Osteoblast (primary cell): Measurements from ENCODE around the gene STK32B. TPM values are rescaled to one million over a fixed set of nuclear protein-coding genes. Genes with fewer than 3 reads are reported as not detected.

Source experiments
- DNase-seq: peaks from one replicate; pipeline ENCODE4 v3.0.0; 2011; ENCODE audit warnings: low spot score, mixed read lengths; ENCODE audit not compliant: insufficient read length; ENCODE audit errors: missing footprints
- H2AFZ ChIP-seq: 2 replicates; pipeline ENCODE4 v1.6.0; 2011; ENCODE audit warnings: mild to moderate bottlenecking, low read length
- H3K27ac ChIP-seq: 2 replicates; pipeline ENCODE4 v1.5.1; 2011; ENCODE audit warnings: mild to moderate bottlenecking, low read depth, low read length, moderate library complexity
- H3K27me3 ChIP-seq: 2 replicates; pipeline ENCODE4 v1.6.0; 2012; ENCODE audit warnings: mild to moderate bottlenecking, control low read depth, inconsistent platforms, low read length, moderate library complexity; ENCODE audit not compliant: insufficient read depth
- H3K36me3 ChIP-seq: 2 replicates; pipeline ENCODE4 v1.5.1; 2011; ENCODE audit warnings: mild to moderate bottlenecking, low read length, control low read depth, moderate library complexity; ENCODE audit not compliant: insufficient read depth
- H3K4me1 ChIP-seq: 2 replicates; pipeline ENCODE4 v1.5.1; 2011; ENCODE audit warnings: mild to moderate bottlenecking, low read length, control low read depth, moderate library complexity; ENCODE audit not compliant: insufficient read depth
- H3K4me2 ChIP-seq: 2 replicates; pipeline ENCODE4 v1.6.0; 2011; ENCODE audit warnings: mild to moderate bottlenecking, low read length; ENCODE audit not compliant: insufficient read depth
- H3K4me3 ChIP-seq: fragments of 200-600 bp; sonication (generic); 3 replicates; pipeline ENCODE4 v1.5.1; 2012; ENCODE audit warnings: mild to moderate bottlenecking, low read length, inconsistent platforms; ENCODE audit not compliant: insufficient read depth
- H3K79me2 ChIP-seq: 2 replicates; pipeline ENCODE4 v1.6.0; 2012; ENCODE audit warnings: mild to moderate bottlenecking, low read length, control low read depth, inconsistent platforms; ENCODE audit not compliant: insufficient read depth
- H3K9me3 ChIP-seq: 2 replicates; pipeline ENCODE4 v1.5.1; 2011; ENCODE audit warnings: low read depth, low read length, control low read depth
- H4K20me1 ChIP-seq: 2 replicates; pipeline ENCODE4 v1.6.0; 2012; ENCODE audit warnings: mild to moderate bottlenecking, low read length, control low read depth; ENCODE audit not compliant: insufficient read depth
- CTCF ChIP-seq: IDR thresholded peaks from 2 replicates; pipeline ENCODE4 v1.5.1; 2011; ENCODE audit warnings: mild to moderate bottlenecking, low read depth, low read length, moderate library complexity; ENCODE audit errors: extremely low read depth
- total RNA-seq: library from RNA; depleted of rRNA; stranded (reverse); fragments of >200 nt; gene quantifications from 2 replicates; pipeline ENCODE4 v1.2.3, GENCODE V29; 2012

The STK32B gene
- total RNA-seq, 1 donor, result 1.1 TPM

GRCh38 chr4:5524446-5525299, 473.4 kb downstream of the STK32B start:
- Histone ChIP-seq H2AFZ (no peak overlapping the region), H3K4me3 (no peak overlapping the region), H3K36me3 (no peaks in the 10 kb centered on the region), H3K9me3 (no peaks in the 10 kb centered on the region), H4K20me1 (no peaks in the 10 kb centered on the region), H3K27ac (peak overlapping the region; percentile 42), H3K79me2 (no peaks in the 10 kb centered on the region), H3K4me2 (peak overlapping the region; percentile 44), H3K4me1 (peaks cover 12% of the 10 kb centered on the region), H3K27me3 (no peaks in the 10 kb centered on the region)
- no peak for DNase-seq
- TF ChIP-seq CTCF, result no peak

DNA sequence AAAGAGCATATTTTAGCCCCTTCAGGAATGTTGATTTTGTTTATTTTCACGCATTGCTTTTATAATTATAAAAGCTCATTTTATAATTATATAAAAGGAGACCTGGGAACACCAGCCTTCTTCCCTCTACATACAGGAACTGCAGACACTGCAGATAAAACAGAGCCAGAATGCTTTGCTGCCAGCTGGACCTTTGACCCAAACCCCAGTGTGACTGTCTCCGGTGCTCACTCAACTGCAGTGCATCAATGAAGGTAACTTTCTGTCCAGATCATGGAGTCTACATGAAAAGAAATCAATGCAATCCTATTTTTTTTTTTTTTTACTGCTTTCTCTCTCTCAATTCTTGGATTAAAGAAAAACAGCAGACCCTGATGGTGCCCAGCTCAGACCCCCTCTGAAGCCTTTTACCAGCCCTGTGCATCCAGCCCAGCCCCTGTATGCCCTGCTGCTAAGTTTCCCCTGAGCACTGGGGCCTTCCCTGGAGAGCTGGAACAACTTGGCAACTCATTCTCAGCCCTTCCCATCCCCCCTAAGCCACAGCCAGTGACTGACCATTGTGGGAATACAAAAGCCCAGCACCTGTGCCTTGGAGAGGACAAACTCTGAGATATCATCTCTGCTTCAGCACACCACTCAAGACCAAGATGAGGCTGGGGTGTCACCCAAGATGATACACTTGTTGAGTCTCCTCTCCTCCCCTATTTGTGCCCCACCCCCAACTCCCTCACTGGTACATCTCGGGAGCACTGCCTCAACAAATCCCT, 475.0 kb downstream of the STK32B start:
- Histone ChIP-seq H3K27ac (no peak overlapping the region), H3K36me3 (peaks cover 3% of the 10 kb centered on the region), H4K20me1 (no peaks in the 10 kb centered on the region), H3K9me3 (no peaks in the 10 kb centered on the region), H3K4me3 (no peak overlapping the region), H3K27me3 (no peaks in the 10 kb centered on the region), H2AFZ (no peak overlapping the region), H3K4me2 (no peak overlapping the region), H3K4me1 (peaks cover 12% of the 10 kb centered on the region), H3K79me2 (no peaks in the 10 kb centered on the region)
- no peak for DNase-seq
- no peak for TF ChIP-seq CTCF

DNA sequence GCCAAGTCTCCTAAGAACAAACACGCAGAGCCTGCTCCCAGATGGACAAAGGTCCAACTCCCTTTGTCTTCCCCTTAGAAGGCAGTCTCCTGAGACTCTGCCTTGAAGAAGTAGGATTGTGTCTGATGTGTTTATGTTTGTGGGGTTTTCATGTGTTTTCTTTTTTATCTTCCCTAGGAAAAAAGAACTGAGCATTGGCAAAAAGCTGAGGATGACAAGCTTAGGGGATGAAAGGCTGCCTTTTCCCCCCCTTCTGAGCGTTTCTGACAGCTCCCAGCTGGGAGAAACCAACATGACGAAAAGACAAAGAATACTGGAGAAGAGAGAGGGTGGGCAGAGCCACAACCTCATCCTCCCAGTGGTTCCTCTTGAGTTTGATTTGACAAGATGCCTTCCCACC, 475.9 kb downstream of the STK32B start:
- no peak for DNase-seq
- Histone ChIP-seq H4K20me1 (no peaks in the 10 kb centered on the region), H3K27ac (no peak overlapping the region), H3K36me3 (peaks cover 3% of the 10 kb centered on the region), H2AFZ (no peak overlapping the region), H3K9me3 (no peaks in the 10 kb centered on the region), H3K4me2 (no peak overlapping the region), H3K27me3 (no peaks in the 10 kb centered on the region), H3K4me3 (no peak overlapping the region), H3K4me1 (peaks cover 12% of the 10 kb centered on the region), H3K79me2 (no peaks in the 10 kb centered on the region)
- TF ChIP-seq CTCF, result no peak

- no peak for DNase-seq
- H3K27me3 ChIP-seq, result no peaks in the 10 kb centered on the region
- H3K4me2 ChIP-seq, result no peak overlapping the region
- no peak for TF ChIP-seq CTCF
- H4K20me1 ChIP-seq, result no peaks in the 10 kb centered on the region
- H2AFZ ChIP-seq, result no peak overlapping the region
- H3K4me3 ChIP-seq, result no peak overlapping the region
- H3K9me3 ChIP-seq, result no peaks in the 10 kb centered on the region
- H3K79me2 ChIP-seq, result no peaks in the 10 kb centered on the region
- H3K4me1 ChIP-seq, result peaks cover 12% of the 10 kb centered on the region
- no peak overlapping the region for H3K27ac ChIP-seq
- H3K36me3 ChIP-seq, result peaks cover 3% of the 10 kb centered on the region
Observed at GRCh38 chr4:5528031-5528436, 476.8 kb downstream of the STK32B start.
